ENCODE data around the gene CCDC87.
"Not testable (repeated sequence)": the region's sequence is repeated elsewhere in the genome, so short reads cannot be mapped to it uniquely, and the experiment has no call there.

DNA sequence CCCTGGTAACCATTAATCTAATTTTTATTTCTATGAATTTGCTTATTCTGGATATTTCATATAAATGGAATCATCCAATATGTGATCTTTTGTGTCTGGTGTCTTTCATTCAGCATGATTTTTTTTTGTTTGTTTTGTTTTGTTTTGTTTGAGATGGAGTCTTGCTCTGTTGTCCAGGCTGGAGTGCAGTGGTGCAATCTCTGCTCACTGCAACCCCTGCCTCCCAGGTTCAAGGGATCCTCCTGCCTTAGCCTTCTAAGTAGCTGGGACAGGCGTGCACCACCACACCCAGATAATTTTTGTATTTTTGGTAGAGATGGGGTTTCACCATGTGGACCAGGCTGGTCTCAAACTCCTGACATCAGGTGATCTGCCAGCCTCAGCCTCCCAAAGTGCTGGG, 7.4 kb downstream of the CCDC87 start:
- TF ChIP-seq POLR2A, CTCF (IDR thresholded peaks at IDR 0.05): not testable (repeated sequence)

All from testis (tissue), 2 donors.